GM19395 (cell line): ENCODE measurements around the gene TRNAU1AP.
"Not testable (repeated sequence)": the region's sequence is repeated elsewhere in the genome, so short reads cannot be mapped to it uniquely, and the experiment has no call there.

ENCODE experiments used
- ATAC-seq: cut with Tn5 transposase; IDR thresholded peaks from one replicate; pipeline ENCODE4 v1.9.1; 2021; ENCODE audit warnings: mild to moderate bottlenecking, moderate library complexity; ENCODE audit not compliant: unreplicated experiment

The TRNAU1AP gene

GRCh38 chr1:28521502-28522164 lies 31.3 kb upstream of the TRNAU1AP start:
- ATAC-seq = no peak

DNA sequence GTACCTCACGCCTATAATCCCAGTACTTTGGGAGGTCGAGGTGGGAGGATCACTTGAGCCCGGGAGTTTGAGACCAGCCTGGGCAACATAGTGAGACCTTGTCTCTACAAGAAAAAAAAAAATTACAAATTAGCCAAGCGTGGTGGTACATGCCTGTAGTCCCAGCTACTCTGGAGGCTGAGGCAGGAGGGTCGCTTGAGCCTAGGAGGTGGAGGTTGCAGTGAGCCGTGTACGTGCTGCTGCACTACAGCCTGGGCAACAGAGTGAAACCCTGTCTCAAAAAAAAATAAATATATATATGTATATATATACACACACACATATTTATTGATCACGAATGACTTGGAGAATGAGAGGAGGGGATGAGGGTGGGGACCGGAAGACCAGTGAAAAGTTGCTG lies 30.3 kb upstream of the TRNAU1AP start:
- not testable (repeated sequence) for ATAC-seq

- ATAC-seq = not testable (repeated sequence)
These were observed 27.8 kb upstream of the TRNAU1AP start for GRCh38 chr1:28525002-28525642.

DNA sequence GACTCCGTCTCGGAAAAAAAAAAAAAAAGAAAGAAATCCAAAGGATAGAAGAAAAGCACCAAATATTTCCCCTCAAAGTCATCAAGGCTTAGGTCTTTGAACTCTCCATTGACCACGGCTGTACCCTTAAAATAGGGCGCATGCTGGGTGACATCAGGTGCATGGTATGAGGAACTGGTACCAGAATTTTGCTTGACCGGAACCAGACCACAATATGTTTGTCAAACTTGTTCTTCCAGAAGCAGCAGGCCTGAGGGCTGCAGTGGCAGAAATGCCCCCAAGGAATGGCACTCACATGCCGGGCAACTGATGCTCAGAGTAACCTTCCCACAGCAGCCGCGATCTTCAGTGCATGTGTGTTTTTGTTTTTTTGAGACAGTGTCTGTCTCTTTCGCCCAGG lies 26.0 kb upstream of the TRNAU1AP start:
- ATAC-seq = no peak

- no peak for ATAC-seq
These were observed 22.4 kb upstream of the TRNAU1AP start for GRCh38 chr1:28530456-28530855.

DNA sequence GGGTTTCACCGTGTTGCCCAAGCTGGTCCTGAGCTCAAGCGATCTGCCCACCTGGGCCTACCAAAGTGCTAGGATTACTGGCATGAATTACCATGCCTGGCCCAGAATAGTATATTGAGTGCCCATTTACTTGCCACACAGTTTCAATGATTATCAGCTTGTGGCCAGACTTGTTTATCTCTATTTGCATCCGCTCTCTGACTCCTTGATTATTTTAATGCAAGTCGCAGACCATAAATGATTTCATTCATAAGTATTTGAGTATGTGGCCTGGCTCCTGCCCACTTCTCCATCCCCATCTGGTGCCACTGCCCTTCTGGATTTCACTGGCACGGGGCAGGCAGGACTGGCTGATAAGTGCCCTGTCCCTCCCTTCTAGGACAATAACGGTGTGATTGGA lies 18.2 kb upstream of the TRNAU1AP start:
- ATAC-seq = no peak

DNA sequence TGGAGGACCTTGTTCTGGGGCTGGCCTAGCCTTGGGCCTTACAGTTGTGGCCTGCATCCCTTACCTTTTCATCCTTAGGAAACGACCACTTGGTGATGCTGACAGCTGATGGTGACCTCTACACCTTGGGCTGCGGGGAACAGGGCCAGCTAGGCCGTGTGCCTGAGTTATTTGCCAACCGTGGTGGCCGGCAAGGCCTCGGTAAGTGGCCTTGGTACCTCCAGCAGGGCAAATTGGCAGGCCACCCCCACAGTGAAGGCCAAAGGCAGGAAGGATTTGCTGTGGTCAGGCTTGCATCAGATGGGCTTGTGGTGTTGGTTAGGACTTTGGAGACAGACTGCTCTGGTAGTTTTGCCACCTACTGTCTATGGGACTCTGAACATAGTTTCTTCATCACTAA lies 17.7 kb upstream of the TRNAU1AP start:
- ATAC-seq = no peak

DNA sequence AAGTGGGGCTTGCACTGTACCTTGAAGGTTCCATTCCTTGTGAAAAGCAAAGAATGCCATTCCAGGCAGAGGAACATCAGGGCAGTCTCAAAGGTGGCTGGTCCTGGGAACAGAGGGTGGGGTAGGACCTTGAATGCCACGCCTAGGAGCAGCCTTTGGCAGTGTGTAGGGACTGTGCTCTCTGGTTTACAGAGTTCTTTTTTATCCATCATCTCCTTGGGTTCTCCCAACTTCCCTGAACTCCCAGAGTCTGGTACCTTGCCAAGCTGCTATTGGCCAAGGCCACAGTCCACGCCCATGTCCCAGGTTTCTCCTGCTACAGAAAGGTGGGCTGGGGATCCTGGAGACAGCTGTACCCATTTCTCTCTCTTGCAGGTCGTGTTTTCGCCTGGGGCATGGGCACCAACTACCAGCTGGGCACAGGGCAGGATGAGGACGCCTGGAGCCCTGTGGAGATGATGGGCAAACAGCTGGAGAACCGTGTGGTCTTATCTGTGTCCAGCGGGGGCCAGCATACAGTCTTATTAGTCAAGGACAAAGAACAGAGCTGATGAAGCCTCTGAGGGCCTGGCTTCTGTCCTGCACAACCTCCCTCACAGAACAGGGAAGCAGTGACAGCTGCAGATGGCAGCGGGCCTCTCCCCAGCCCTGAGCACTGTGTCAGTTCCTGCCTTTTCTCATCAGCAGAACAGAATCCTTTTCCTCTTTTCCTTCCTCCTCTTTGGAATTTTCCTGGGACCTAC lies 15.3 kb upstream of the TRNAU1AP start:
- no peak for ATAC-seq

GRCh38 chr1:28538286-28538685 lies 14.6 kb upstream of the TRNAU1AP start:
- ATAC-seq = no peak

GRCh38 chr1:28540651-28541050 lies 12.2 kb upstream of the TRNAU1AP start:
- ATAC-seq = no peak

GRCh38 chr1:28541414-28542015 lies 11.4 kb upstream of the TRNAU1AP start:
- not testable (repeated sequence) for ATAC-seq

- ATAC-seq = no peak
These were observed 7.6 kb upstream of the TRNAU1AP start for GRCh38 chr1:28545246-28545628.

DNA sequence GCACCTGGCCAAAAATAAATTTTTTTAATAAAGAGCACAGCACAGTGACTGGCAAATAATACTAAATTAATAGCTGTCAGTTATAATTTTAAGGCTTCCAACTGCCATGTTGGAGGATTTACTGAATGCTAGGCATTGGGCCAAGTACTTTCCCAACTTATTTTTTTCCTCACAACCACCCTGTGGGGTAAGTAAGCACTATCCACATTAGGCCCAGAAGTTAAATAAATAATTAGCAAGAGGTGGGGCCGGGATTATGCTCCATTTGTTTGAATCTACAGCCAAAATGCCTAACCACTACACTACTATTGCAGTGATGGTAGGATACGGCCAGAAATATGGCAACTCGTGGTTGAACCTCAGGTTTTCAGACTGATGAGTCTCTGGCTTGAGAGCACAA lies 4.6 kb upstream of the TRNAU1AP start:
- ATAC-seq = no peak

DNA sequence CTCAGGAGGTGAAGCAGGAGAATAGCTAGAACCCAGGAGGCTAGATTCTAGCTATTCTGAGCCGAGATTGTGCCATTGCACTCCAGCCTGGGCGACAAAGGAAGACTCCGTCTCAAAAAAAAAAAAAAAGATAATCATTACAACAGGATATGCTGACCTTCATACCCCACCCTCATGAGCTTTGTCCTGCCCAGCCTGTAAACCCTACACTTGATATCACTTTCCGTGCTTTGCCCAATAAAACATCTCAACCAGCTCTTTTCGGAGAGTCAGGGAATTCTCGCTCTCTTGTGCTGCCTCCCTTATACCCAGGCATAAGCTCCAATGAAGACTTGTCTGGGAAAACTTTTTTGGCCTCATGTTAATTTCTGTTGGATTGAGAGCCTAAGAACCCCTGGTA lies 1.5 kb upstream of the TRNAU1AP start:
- ATAC-seq = no peak

DNA sequence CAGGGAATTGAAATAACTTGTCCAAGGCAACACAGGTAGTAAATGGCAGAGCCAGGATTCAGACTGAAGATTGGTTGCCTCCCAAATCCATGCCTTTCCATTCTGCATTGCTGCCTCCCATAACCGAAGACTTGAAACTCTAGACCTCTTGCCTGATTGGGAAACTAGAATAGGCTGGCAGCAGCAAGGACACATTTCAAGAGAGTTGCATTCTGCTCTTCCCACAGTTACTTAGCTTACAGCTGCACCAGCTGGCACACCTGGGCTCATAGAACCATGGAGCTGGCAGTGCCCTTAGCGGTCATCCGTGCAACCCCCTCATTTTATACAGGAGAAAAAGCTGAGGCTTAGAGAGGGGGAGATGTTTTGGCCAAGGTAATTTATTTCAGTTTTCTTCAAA lies 8.0 kb downstream of the TRNAU1AP start:
- ATAC-seq = no peak

DNA sequence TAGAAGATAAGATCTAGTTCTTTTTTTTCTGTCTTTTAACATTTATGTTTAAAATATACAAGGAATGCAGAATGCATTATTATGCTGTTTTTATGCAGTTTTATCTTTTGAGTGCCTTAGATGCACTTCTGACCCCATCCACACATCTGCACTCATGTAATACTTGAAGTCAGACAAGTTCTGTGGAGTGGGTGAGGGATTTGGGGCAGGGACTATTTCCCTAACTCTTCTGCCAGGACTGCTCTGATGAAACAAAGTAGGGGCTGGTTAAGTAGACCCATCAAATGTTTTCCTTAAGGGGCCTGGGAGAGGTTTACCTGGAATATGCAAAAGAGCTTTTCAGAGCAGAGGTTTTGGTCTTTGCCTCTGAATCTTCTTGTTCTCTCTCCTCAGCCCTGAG lies 11.4 kb downstream of the TRNAU1AP start:
- ATAC-seq = no peak

DNA sequence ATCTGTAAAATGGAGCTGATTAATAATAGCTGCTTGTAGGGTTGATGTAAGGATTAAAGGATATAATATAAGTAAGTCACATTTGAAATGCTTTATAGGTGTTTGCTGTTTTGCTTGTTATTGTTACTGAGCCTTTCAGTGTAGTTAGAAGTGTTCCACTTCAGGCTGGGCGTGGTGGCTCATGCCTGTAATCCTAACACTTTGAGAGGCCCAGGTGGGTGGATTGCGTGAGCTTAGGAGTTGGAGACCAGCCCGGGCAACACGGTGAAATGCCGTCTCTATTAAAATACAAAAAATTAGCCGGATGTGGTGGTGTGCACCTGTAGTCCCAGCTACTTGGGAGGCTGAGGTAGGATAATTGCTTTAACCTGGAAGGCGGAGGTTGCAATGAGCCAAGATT lies 12.2 kb downstream of the TRNAU1AP start:
- ATAC-seq = no peak

- no peak for ATAC-seq
These were observed 12.8 kb downstream of the TRNAU1AP start for GRCh38 chr1:28565726-28566125.

- no peak for ATAC-seq
These were observed 14.0 kb downstream of the TRNAU1AP start for GRCh38 chr1:28566931-28567330.

GRCh38 chr1:28571911-28572310 lies 19.0 kb downstream of the TRNAU1AP start:
- ATAC-seq = no peak

DNA sequence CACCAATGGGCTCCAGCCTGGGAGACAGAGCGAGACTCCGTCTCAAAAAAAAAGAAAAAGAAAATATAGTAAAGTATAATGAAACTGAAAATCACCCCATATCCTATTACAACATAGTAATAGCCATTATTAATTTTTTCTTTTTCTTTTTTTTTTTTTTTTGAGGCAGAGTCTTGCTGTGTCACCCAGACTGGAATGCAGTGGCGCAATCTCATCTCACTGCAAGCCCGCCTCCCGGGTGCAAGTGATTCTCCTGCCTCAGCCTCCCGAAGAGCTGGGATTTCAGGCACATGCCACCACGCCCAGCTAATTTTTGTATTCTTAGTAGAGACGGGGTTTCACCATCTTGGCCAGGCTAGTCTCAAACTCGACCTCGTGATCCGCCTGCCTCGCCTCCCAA lies 20.0 kb downstream of the TRNAU1AP start:
- not testable (repeated sequence) for ATAC-seq

DNA sequence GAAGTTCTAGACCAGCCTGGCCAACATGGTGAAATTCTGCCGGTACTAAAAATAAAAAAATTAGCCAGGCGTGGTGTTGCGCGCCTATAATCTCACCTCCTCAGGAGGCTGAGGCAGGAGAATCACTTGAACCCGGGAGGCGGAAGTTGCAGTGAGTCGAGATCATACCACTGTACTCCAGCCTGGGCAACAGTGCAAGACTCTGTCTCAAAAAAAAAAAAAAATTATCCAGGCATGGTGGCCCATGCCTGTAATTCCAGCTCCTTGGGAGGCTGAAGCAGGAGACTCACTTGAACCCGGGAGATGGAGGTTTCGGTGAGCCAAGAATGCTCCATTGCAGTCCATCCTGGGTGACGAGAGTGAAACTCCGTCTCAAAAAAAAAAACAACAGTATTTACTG lies 20.7 kb downstream of the TRNAU1AP start:
- ATAC-seq = no peak
